GM21515 (cell line): Measurements from ENCODE around the gene CDH16.

Experiments
- ATAC-seq: cut with Tn5 transposase; IDR thresholded peaks from one replicate; pipeline ENCODE4 v1.9.1; 2021; ENCODE audit not compliant: unreplicated experiment

Gene CDH16

GRCh38 chr16:66911801-66912200 is 6.9 kb downstream of the CDH16 start:
- ATAC-seq: no peak

- no peak for ATAC-seq
These were observed 7.6 kb downstream of the CDH16 start for GRCh38 chr16:66911112-66911511.

GRCh38 chr16:66910175-66910940 is 8.3 kb downstream of the CDH16 start:
- no peak for ATAC-seq

GRCh38 chr16:66908762-66909559 is 9.7 kb downstream of the CDH16 start:
- no peak for ATAC-seq

- ATAC-seq: no peak
These were observed 10.6 kb downstream of the CDH16 start for GRCh38 chr16:66908116-66908515.

- no peak for ATAC-seq
These were observed 11.5 kb downstream of the CDH16 start for GRCh38 chr16:66906916-66907836.

GRCh38 chr16:66905633-66906539 is 12.8 kb downstream of the CDH16 start:
- ATAC-seq: no peak

GRCh38 chr16:66904846-66905632 is 13.6 kb downstream of the CDH16 start:
- no peak for ATAC-seq

- ATAC-seq: no peak
These were observed 14.2 kb downstream of the CDH16 start for GRCh38 chr16:66904428-66904845.

GRCh38 chr16:66903544-66904427 is 14.9 kb downstream of the CDH16 start:
- no peak for ATAC-seq

GRCh38 chr16:66902648-66903543 is 15.8 kb downstream of the CDH16 start:
- ATAC-seq: no peak

GRCh38 chr16:66901626-66902025 is 17.1 kb downstream of the CDH16 start:
- ATAC-seq: no peak

- no peak for ATAC-seq
These were observed 17.8 kb downstream of the CDH16 start for GRCh38 chr16:66900721-66901441.

- ATAC-seq: no peak
These were observed 18.6 kb downstream of the CDH16 start for GRCh38 chr16:66899945-66900710.

- no peak for ATAC-seq
These were observed 19.3 kb downstream of the CDH16 start for GRCh38 chr16:66899310-66899944.

GRCh38 chr16:66898933-66899309 is 19.8 kb downstream of the CDH16 start:
- ATAC-seq: no peak
